Uterus (tissue), 4 donors: Measurements from ENCODE around the gene ATG16L1. TPM values are rescaled to one million over a fixed set of nuclear protein-coding genes. Genes with fewer than 3 reads are reported as not detected.

Experiments
- DNase-seq, 2 donors: peaks; one replicate each; pipeline ENCODE4 v3.0.0-alpha.2; 2019 to 2020
- H3K27ac ChIP-seq, 2 donors: fragments of 200-600 bp; sonication (generic); 1 replicate in 1 of 2; 2 replicates in 1 of 2; pipeline ENCODE4 v1.5.1; 2016 to 2018
- H3K27me3 ChIP-seq, 2 donors: fragments of 200-600 bp; sonication (generic); one replicate each; pipeline ENCODE4 v1.5.1; 2018 to 2019; ENCODE audit warnings: control low read depth in 1 of 2
- H3K36me3 ChIP-seq, 2 donors: fragments of 200-600 bp; sonication (generic); one replicate each; pipeline ENCODE4 v1.5.1; 2019; ENCODE audit warnings: control low read depth in 1 of 2
- H3K4me1 ChIP-seq, 2 donors: fragments of 200-600 bp; sonication (generic); one replicate each; pipeline ENCODE4 v1.5.1; 2018 to 2019; ENCODE audit warnings: control low read depth in 1 of 2
- H3K4me3 ChIP-seq, 2 donors: fragments of 200-600 bp; sonication (generic); 1 replicate in 1 of 2; 2 replicates in 1 of 2; pipeline ENCODE4 v1.5.1; 2018 to 2019; ENCODE audit warnings: mild to moderate bottlenecking in 1 of 2
- H3K9me3 ChIP-seq, 2 donors: fragments of 200-600 bp; sonication (generic); one replicate each; pipeline ENCODE4 v1.5.1; 2019; ENCODE audit warnings: control low read depth in 1 of 2
- POLR2A ChIP-seq, 2 donors: fragments of 450-650 bp; IDR thresholded peaks; one replicate each; pipeline ENCODE4 v1.6.1; 2016; ENCODE audit warnings: antibody characterized with exemption in 2 of 2, mild to moderate bottlenecking in 1 of 2, moderate library complexity in 1 of 2
- intact Hi-C: fragments of 100-400 bp; cut with DNase I; formaldehyde crosslinking; loops from one replicate; pipeline ENCODE4 v1.15.1; 2023; ENCODE audit warnings: low total_unique reads
- total RNA-seq, 4 donors: library from RNA; depleted of rRNA in 3 of 4; stranded (reverse); fragments of >200 nt in 3 of 4; gene quantifications; one replicate each; pipeline versions ENCODE4 v1.1.0 to v1.2.4, GENCODE V29; 2014 to 2023
- TF ChIP-seq, protein P1 (sequence below), 4 experiments: fragments of 200-600 bp in 2 of 4; fragments of 450-650 bp in 2 of 4; sonication (generic) in 2 of 4; IDR thresholded peaks; one replicate each; pipeline ENCODE4 v1.5.1; 2016 to 2019; ENCODE audit warnings: antibody characterized with exemption in 4 of 4, mild to moderate bottlenecking in 2 of 4, moderate library complexity in 1 of 4
- donor health status: DM: yes; HTN: yes; CAD: no.

The ATG16L1 gene
- total RNA-seq, 4 donors from 2014 or later, result 26.2 to 42.9 (median 31.9) TPM

DNA sequence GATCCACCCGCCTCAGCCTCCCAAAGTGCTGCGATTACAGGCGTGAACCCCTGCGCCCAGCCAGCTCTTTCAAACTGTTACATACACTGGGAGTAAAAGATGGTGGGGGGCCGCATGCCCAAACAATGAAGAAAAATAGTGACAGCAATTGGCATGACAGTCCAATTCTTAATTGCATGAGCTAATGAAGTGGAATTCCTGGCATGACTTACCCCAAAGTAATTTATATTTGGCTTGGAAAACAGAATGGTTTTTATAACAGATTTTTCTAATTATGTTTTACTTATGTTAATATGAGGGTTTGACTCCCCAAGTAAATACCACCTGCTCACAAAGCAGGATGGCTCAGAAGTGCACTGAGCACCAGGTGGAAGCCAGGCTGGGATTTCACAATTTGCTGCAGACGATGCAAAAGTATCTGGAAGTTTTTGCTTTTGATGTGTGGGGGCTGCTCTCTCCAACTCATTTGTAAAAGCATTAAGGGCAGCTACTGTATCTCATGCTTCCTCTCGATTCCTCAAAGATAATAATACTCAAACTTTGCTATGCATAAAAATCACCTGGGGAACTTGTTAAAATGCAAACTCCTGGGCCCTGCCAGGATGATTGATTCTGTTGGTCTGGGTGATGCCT is 24.0 kb upstream of the ATG16L1 start:
- TF ChIP-seq, protein P1, sequence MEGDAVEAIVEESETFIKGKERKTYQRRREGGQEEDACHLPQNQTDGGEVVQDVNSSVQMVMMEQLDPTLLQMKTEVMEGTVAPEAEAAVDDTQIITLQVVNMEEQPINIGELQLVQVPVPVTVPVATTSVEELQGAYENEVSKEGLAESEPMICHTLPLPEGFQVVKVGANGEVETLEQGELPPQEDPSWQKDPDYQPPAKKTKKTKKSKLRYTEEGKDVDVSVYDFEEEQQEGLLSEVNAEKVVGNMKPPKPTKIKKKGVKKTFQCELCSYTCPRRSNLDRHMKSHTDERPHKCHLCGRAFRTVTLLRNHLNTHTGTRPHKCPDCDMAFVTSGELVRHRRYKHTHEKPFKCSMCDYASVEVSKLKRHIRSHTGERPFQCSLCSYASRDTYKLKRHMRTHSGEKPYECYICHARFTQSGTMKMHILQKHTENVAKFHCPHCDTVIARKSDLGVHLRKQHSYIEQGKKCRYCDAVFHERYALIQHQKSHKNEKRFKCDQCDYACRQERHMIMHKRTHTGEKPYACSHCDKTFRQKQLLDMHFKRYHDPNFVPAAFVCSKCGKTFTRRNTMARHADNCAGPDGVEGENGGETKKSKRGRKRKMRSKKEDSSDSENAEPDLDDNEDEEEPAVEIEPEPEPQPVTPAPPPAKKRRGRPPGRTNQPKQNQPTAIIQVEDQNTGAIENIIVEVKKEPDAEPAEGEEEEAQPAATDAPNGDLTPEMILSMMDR (IDR thresholded peaks at IDR 0.05), result no peak
- TF ChIP-seq POLR2A (IDR thresholded peaks at IDR 0.05), result no peak
- no peak for DNase-seq
- no peak overlapping the region for H3K4me3 ChIP-seq
- H3K9me3 ChIP-seq, result no peaks in the 10 kb centered on the region
- intact Hi-C loops, result no loop called here
- no peaks in the 10 kb centered on the region for H3K4me1 ChIP-seq
- no peak overlapping the region for H3K27ac ChIP-seq
- H3K27me3 ChIP-seq, result no peaks in the 10 kb centered on the region
- no peaks in the 10 kb centered on the region for H3K36me3 ChIP-seq

DNA sequence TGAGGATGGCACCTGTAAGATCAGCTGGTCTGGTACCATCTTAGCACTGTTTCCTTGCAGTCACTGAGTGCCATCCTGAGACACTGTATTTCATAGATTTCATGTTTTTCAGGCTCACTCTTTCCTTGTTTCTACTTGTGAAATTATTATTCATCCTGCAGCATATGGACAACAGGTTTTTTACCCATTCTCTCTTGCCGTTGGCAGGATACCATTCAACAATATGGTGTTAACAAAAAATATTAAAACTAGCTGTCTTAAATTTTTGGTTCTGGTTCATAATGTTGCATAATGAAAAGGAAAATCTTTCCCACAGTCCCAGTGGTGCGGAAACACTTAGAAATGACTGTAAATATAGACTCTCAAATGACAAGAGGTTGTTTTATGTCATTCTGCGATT is 23.1 kb upstream of the ATG16L1 start:
- Histone ChIP-seq H3K36me3 (no peaks in the 10 kb centered on the region), H3K9me3 (no peaks in the 10 kb centered on the region), H3K27ac (no peak overlapping the region), H3K4me3 (no peak overlapping the region), H3K4me1 (no peaks in the 10 kb centered on the region), H3K27me3 (no peaks in the 10 kb centered on the region)
- no peak for TF ChIP-seq POLR2A (IDR thresholded peaks at IDR 0.05)
- TF ChIP-seq, protein P1 (IDR thresholded peaks at IDR 0.05), result no peak
- intact Hi-C loops, result no loop called here
- no peak for DNase-seq

DNA sequence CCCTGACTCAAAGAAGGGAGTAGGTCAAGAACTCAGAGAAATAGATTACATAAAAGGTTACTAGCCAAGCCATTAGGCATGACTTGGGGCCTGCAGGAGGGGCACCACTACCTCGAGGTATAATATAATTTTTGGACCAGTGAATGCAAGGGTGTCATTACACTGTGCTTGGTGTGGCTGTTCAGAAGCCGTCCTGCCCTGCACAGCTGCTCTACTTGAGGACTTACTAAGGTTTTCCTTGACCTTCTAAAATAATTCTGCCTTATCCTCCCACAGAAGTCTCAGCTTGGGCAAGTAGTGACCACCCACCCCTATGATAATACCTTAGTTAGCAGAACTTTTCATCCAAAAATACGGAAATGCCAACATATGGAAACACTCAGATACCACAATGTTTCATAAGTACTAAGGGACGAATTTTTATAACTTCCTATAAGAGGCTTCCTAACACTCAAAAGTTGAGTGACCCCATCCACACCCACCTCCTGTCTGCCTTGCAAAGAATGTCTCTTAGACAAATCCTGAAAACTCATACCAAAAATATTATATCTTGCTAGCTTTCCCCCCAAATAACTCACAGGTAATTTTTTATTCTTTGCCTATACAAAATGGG is 17.7 kb upstream of the ATG16L1 start:
- no peak overlapping the region for H3K27ac ChIP-seq
- intact Hi-C loops, result no loop called here
- H3K9me3 ChIP-seq, result no peaks in the 10 kb centered on the region
- H3K27me3 ChIP-seq, result no peaks in the 10 kb centered on the region
- H3K4me1 ChIP-seq, result no peaks in the 10 kb centered on the region
- DNase-seq, result no peak
- H3K36me3 ChIP-seq, result no peaks in the 10 kb centered on the region
- TF ChIP-seq, protein P1 (IDR thresholded peaks at IDR 0.05), result no peak
- TF ChIP-seq POLR2A (IDR thresholded peaks at IDR 0.05), result no peak
- H3K4me3 ChIP-seq, result no peak overlapping the region

DNA sequence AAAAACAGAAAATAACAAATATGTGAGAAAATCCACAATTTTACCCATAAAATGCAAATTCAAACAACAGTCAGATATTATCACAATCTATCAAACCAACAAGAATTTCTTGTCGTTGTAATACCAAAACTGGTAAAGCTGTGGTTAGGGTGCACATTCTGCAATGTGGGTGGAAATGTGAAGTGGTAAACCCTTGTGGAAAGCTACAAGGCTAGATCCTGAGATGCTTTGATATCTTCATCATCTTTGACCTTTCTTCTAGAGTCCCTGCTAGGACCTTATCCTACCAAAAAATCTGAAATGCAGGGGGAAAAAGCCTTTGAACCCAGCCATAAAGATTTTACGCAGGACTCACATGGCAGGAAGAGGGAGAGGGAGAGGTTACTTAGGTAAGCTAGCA is 17.2 kb upstream of the ATG16L1 start:
- Histone ChIP-seq H3K27ac (no peak overlapping the region), H3K27me3 (no peaks in the 10 kb centered on the region), H3K4me1 (no peaks in the 10 kb centered on the region), H3K36me3 (no peaks in the 10 kb centered on the region), H3K9me3 (no peaks in the 10 kb centered on the region), H3K4me3 (no peak overlapping the region)
- TF ChIP-seq, protein P1 (IDR thresholded peaks at IDR 0.05), result no peak
- TF ChIP-seq POLR2A (IDR thresholded peaks at IDR 0.05), result no peak
- no peak for DNase-seq
- intact Hi-C loops, result no loop called here

DNA sequence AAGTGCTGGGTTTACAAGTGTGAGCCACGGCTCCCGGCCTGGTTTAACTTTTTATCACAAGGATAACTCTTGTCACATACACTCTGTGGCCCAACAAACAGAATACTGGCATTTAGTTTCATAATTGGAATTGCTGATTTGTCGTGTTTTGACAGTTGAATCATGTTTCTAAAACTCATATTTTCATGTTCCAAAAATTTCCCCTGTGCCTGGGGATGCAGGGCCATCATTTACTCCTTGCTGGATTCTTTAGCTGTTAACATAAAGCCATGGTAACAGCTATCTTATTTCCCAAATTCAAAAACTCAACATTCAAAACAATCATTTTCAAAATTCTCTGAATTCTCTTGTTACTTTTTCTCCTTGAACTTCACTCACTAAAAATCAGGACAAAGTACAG is 16.5 kb upstream of the ATG16L1 start:
- H3K27ac ChIP-seq, result no peak overlapping the region
- no peaks in the 10 kb centered on the region for H3K27me3 ChIP-seq
- no peak for DNase-seq
- no peak for TF ChIP-seq POLR2A (IDR thresholded peaks at IDR 0.05)
- TF ChIP-seq, protein P1 (IDR thresholded peaks at IDR 0.05), result no peak
- H3K4me1 ChIP-seq, result no peaks in the 10 kb centered on the region
- intact Hi-C loops, result no loop called here
- no peaks in the 10 kb centered on the region for H3K9me3 ChIP-seq
- no peaks in the 10 kb centered on the region for H3K36me3 ChIP-seq
- no peak overlapping the region for H3K4me3 ChIP-seq
